BJ (cell line): Measurements from ENCODE around the gene UQCRH. TPM values are rescaled to one million over a fixed set of nuclear protein-coding genes. Genes with fewer than 3 reads are reported as not detected.
A peak's percentile ranks its signal among the peaks of the same experiment; 100 is the strongest.
"Not testable (repeated sequence)": the region's sequence is repeated elsewhere in the genome, so short reads cannot be mapped to it uniquely, and the experiment has no call there.

Experiments
- CTCF ChIA-PET: fragments of 350-600 bp; formaldehyde crosslinking; extraction: SDS; loops from one replicate; lab custom pipeline; 2021; ENCODE audit warnings: antibody characterized with exemption, inconsistent platforms; lab: Yijun Ruan, JAX
- POLR2A ChIA-PET: fragments of 300-600 bp; sonication (Branson Sonifier 250); formaldehyde crosslinking; extraction: SDS; loops from one replicate; lab custom pipeline; 2021; ENCODE audit warnings: antibody characterized with exemption; lab: Charles Lee
- DNase-seq: peaks from one replicate; pipeline ENCODE4 v3.0.0-alpha.2; 2011; ENCODE audit warnings: low read depth
- H3K27me3 ChIP-seq: 2 replicates; pipeline ENCODE4 v1.6.0; 2011; ENCODE audit warnings: low read length; ENCODE audit not compliant: control insufficient read depth, insufficient read depth
- H3K36me3 ChIP-seq: 2 replicates; pipeline ENCODE4 v1.5.1; 2011; ENCODE audit warnings: low read length; ENCODE audit not compliant: control insufficient read depth, insufficient read depth
- H3K4me3 ChIP-seq: 2 replicates; pipeline ENCODE4 v1.5.1; 2011; ENCODE audit warnings: low read depth, mild to moderate bottlenecking, control low read depth, low read length
- polyA plus RNA-seq: library from polyadenylated mRNA; depleted of rRNA; stranded (reverse); fragments of >200 nt; gene quantifications from 2 replicates; pipeline ENCODE4 v1.2.3, GENCODE V29; 2011
- TF ChIP-seq, protein P1 (sequence below): IDR thresholded peaks from 2 replicates; pipeline ENCODE4 v1.5.1; 2011; ENCODE audit warnings: low read depth, mild to moderate bottlenecking, control low read depth, inconsistent platforms, low read length, moderate library complexity; ENCODE audit not compliant: insufficient read depth

UQCRH gene
- polyA plus RNA-seq, 1 experiment: 188 TPM

DNA sequence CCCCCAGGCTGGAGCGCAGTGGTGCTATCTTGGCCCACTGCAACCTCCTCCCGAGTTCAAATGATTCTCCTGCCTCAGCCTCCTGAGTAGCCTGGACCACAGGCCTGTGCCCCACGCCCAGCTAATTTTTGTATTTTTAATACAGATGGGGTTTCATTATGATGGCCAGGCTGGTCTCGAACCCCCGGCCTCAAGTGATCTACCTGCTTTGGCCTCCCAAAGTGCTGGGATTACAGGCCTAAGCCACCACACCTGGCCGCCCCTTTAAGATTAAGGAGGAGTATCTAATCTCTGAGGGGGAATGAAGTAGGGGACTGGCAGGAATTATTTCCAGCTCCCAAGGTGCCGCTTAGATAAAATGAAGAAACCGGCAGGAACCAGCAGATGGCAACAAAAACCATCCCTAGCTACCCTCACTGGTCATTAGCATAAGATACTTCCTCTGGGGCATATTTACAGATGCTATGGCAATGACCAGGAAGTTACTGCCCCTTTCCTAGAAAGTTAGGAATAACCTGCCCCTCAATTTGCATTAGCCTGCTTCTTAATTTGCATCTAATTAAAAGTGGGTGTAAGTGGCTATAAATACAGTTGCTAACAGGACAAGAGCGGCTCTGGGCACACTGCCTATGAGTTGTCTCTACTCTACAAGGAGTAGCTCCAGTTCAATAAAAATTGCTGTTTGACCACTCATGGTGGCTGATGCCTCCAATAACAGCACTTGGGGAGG is 30.0 kb downstream of the UQCRH start:
- ChIA-PET POLR2A (no interaction called here), CTCF (interaction anchor here (0.5 to 1.9 kb wide), 8 partner anchors 9 to 194 kb away, joined by 3 to 11 read pairs (median 3); partner anchors contain the start of genes LRRC41 and UQCRH)
- DNase-seq: no peak
- no peaks in the 10 kb centered on the region for H3K27me3 ChIP-seq
- no peaks in the 10 kb centered on the region for H3K36me3 ChIP-seq
- TF ChIP-seq, protein P1, sequence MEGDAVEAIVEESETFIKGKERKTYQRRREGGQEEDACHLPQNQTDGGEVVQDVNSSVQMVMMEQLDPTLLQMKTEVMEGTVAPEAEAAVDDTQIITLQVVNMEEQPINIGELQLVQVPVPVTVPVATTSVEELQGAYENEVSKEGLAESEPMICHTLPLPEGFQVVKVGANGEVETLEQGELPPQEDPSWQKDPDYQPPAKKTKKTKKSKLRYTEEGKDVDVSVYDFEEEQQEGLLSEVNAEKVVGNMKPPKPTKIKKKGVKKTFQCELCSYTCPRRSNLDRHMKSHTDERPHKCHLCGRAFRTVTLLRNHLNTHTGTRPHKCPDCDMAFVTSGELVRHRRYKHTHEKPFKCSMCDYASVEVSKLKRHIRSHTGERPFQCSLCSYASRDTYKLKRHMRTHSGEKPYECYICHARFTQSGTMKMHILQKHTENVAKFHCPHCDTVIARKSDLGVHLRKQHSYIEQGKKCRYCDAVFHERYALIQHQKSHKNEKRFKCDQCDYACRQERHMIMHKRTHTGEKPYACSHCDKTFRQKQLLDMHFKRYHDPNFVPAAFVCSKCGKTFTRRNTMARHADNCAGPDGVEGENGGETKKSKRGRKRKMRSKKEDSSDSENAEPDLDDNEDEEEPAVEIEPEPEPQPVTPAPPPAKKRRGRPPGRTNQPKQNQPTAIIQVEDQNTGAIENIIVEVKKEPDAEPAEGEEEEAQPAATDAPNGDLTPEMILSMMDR: peak; percentile 36
- no peak overlapping the region for H3K4me3 ChIP-seq

DNA sequence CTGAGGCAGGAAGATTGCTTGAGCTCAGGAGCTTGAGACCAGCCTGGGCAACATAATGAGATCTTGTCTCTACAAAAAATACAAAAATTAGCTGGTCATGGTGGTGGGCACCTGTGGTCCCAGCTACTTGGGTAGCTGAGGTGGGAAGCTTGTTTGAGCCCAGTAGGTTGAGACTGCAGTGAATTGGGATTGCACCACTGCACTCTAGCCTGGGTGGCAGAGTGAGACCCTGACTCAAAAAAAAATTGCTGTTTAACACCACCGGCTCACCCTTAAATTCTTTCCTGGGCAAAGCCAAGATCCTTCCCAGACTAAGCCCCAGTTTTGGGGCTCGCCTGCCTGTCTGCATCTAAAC is 30.5 kb downstream of the UQCRH start:
- no peaks in the 10 kb centered on the region for H3K36me3 ChIP-seq
- POLR2A ChIA-PET: no interaction called here
- H3K27me3 ChIP-seq: no peaks in the 10 kb centered on the region
- no peak for DNase-seq
- no peak overlapping the region for H3K4me3 ChIP-seq
- CTCF ChIA-PET: interaction anchor here (0.9 to 1.9 kb wide), 5 partner anchors 10 to 194 kb away, joined by 3 to 11 read pairs (median 4); partner anchors contain the start of genes LRRC41 and UQCRH
- TF ChIP-seq, protein P1: no peak

DNA sequence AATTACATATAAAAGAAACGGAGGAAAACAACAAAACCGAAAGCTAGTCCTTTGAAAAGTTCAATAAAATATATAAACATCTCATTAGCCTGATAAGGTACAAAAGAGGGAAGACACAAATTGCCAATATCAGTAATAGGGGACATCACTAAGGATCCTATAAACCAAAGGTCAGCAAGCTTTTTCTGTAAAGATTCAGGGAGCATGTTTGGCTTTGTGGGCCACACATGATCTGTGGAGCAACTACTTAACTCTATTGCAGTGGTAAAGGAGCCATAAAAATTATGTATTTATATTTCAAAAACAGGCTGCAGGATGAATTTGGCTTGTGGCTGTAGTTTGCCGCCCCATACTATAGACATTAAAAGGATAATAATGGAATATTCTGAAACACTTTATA is 31.6 kb downstream of the UQCRH start:
- TF ChIP-seq, protein P1: no peak
- CTCF ChIA-PET: interaction anchor here (0.8 kb wide), 1 partner anchor 12 kb away, joined by 3 read pairs; no protein-coding TSS in a partner anchor

DNA sequence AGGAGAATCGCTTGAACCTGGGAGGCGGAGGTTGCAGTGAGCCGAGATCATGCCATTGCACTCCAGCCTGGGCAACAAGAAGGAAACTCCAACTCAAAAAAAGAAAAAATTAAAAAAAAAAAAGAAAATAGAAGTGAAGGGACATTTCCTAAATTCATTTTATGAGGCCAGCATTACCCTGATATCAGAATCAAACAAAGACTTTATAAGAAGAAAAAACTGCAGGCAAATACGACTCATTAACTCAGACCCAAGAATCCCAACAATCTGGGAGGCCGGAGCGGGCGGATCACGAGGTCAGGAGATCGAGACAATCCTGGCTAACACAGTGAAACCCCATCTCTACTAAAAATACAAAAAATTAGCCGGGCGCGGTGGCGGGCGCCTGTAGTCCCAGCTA is 33.9 kb downstream of the UQCRH start:
- POLR2A ChIA-PET, H3K27me3 ChIP-seq, H3K36me3 ChIP-seq, CTCF ChIA-PET, H3K4me3 ChIP-seq, DNase-seq: not testable (repeated sequence)

More for the DNA sequence above, 31.6 kb downstream of the UQCRH start:
- no peaks in the 10 kb centered on the region for H3K27me3 ChIP-seq
- H3K36me3 ChIP-seq: no peaks in the 10 kb centered on the region
- no peak overlapping the region for H3K4me3 ChIP-seq
- DNase-seq: no peak
- POLR2A ChIA-PET: no interaction called here

DNA sequence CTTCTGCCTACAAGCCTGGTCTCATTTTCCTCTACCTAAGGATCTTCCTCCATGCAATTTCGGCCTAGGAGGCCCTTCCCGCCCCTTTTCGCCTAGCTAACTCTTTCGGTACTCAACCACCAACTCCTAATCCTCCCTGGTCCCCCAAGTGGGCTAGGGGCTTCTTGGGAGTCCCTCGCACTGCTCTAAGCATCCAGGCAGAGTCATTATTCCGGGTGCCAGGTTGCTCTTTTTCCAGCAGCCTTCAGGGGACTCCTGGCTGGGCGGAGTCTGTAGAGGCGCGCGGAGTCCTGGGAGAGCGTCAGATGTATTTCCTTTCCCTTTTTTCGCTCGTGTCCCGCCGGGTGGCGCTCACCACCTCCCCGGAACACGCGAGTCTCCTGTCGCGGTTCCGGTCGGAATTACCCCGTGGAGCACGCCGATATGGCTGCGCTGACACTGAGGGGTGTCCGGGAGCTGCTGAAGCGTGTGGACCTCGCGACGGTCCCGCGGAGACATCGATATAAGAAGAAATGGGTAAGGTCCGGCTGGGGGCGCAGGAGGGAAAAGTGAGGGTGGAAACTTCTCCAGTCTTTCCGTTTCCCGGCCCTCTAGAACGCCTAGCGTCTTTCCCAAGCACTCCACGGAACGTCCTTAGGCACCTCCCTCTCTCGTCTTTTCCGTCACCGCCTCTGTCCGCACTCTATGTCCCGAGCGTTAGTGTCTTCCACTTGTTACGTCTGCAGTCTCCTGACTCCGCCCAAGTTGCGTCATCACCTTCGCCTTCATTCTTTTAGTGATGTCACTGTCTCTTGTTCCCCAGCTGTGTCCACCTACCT is 37.1 kb downstream of the UQCRH start, which contains the start of gene NSUN4:
Gene NSUN4, plus strand, starts transcription at position 404 of the 818 bp plus-strand sequence. Its CDS starts 20 bp downstream, at position 424.
- ChIA-PET CTCF (interaction anchor here (0.9 to 2.0 kb wide), 10 partner anchors 9 to 96 kb away, joined by 3 to 11 read pairs (median 4); partner anchors contain the start of genes LRRC41 and UQCRH), POLR2A (no interaction called here)
- Histone ChIP-seq H3K27me3 (no peaks in the 10 kb centered on the region), H3K4me3 (peak within 1 kb of the TSS; percentile 61), H3K36me3 (peaks cover 7% of the 10 kb centered on the region; the same call in 1 of the 2 replicates)
- TF ChIP-seq, protein P1: peak; percentile 87
- peak; percentile 68 for DNase-seq
